NCI-H128 (cell line): ENCODE measurements around the gene PPP3R2.
"Not testable (repeated sequence)": the region's sequence is repeated elsewhere in the genome, so short reads cannot be mapped to it uniquely, and the experiment has no call there.

ENCODE experiments used
- DNase-seq: peaks from one replicate; lab custom pipeline; 2025; ENCODE audit not compliant: unreplicated experiment; lab: John Stamatoyannopoulos, UW

Gene PPP3R2

GRCh38 chr9:101590074-101590473, 4.7 kb downstream of the PPP3R2 start:
- not testable (repeated sequence) for DNase-seq

GRCh38 chr9:101587332-101588043, 7.3 kb downstream of the PPP3R2 start:
- DNase-seq: no peak

DNA sequence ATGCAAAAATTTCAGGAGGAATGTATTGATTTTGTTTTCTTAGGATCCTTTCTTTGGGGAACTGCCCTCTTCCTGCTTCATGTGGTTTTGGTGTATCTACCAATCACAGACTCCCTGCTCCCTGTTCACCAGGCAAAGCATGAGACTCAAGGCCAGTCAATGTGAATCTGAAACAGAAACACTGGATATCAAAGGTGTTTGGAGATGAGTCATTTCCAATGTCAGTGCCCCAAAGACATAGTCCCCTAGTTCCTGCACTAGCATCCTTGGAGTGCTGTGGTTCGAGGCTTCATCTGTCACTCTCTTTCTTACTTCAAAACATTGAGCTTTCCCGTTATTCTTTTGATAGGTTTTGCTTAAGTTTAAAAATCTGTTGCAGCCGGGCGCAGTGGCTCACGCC, 8.1 kb downstream of the PPP3R2 start:
- no peak for DNase-seq

DNA sequence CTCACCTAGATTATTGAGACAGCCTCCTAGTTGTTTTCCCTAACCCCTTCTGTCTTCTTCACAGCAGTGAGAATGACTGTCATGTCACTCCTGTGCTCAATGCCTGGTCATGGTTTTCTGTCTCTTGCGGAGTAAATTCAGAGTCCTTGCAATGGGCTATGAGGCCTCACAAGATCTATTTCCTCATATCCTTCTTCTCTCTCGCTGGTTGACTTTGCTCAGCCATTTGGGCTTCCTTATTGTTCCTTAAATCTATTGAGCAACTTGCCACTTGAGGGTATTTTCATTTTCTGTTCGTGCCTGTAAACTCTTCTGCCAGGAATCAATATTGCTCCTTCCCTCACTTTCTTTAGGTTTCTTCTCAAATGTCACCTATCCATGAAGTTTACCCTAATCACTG, 9.0 kb downstream of the PPP3R2 start:
- DNase-seq: no peak

DNA sequence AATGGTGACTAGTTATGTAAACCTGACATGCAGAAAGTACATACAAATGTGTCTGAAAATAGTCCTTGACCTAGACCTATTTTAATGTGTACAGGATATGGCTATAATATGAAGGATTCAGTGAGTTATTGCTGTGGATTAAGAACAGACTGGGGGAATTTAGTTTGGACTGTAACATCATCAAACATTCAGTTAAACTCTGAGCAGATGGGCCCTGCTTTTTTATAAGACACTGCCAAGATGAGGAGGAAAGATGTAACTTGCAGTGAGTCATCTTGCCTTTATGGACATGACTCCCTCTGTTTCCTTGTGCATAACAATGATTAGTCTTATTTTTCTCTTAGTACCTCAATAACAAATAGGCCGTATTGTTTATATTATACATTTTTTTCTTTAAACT, 12.2 kb downstream of the PPP3R2 start:
- DNase-seq: no peak

GRCh38 chr9:101579711-101580545, 14.8 kb downstream of the PPP3R2 start:
- no peak for DNase-seq

- no peak for DNase-seq
Measured at GRCh38 chr9:101578378-101578777, 16.4 kb downstream of the PPP3R2 start.

DNA sequence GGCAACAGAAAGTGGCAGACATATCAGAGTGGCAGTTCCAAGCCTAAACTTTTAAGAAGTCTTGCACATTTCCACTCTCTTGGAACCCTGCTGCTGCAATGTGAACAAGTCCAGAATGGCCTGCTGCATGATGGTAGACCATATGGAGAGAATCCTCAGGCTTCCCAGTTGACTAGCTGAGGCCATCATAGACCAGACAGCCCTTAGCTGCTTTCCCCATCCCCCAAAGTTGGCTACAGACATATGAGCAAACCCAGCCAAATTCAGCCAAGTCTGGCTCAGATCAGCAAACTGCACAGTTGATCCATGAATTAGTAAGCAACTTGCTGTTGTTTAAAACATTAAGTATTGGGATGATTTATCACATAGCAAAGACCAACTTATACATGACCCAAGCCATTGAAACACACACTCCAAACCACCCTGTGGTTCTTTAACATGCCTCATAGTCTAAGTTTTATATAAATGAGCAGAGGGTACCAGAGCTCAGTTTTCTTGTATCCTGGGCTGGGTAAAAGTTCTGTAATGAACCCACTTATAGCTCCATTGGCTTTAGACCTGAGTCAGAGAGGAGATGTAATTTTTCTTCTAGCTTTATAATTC, 19.9 kb downstream of the PPP3R2 start:
- DNase-seq: no peak

DNA sequence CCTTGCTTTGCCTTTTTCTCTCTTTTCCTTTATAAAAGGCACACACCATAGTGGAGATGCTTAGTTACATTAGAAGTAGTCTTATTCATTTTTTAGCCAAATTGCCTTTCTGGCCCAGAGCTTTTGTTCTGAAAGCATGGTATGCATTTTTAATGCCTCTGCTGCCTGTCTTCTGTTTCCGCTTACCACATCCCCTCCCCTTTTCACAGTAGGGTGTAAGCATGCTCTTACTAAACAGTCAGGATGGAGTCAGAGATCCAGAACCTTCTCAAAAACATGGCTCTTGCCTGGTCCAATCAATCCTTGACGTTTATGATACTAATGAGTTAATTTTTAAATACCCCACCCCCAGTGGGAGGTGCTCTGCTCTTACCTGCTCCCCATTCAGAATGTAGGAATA, 22.5 kb downstream of the PPP3R2 start:
- DNase-seq: no peak

DNA sequence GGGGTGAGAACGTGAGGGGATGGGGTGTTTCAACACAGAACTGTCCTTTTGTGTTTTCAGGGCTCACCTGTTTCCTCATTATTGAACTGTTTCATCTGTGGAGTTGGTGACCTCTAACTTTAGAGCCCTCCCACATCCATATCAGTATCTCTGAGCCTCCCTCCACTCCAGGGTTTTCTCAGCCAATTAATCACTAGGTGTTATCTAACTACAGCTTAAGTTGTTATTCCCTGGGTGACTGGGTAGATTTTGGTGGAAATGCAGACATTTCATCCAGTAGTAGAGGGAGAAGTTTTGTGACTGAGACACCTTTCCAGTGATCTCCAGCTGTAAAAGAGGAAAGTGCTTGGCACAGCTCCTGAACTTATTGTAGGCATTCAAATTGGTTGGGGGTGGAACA, 23.7 kb downstream of the PPP3R2 start:
- no peak for DNase-seq

- no peak for DNase-seq
Measured at GRCh38 chr9:101569741-101570501, 24.8 kb downstream of the PPP3R2 start.

- no peak for DNase-seq
Measured at GRCh38 chr9:101567725-101568350, 26.9 kb downstream of the PPP3R2 start.

DNA sequence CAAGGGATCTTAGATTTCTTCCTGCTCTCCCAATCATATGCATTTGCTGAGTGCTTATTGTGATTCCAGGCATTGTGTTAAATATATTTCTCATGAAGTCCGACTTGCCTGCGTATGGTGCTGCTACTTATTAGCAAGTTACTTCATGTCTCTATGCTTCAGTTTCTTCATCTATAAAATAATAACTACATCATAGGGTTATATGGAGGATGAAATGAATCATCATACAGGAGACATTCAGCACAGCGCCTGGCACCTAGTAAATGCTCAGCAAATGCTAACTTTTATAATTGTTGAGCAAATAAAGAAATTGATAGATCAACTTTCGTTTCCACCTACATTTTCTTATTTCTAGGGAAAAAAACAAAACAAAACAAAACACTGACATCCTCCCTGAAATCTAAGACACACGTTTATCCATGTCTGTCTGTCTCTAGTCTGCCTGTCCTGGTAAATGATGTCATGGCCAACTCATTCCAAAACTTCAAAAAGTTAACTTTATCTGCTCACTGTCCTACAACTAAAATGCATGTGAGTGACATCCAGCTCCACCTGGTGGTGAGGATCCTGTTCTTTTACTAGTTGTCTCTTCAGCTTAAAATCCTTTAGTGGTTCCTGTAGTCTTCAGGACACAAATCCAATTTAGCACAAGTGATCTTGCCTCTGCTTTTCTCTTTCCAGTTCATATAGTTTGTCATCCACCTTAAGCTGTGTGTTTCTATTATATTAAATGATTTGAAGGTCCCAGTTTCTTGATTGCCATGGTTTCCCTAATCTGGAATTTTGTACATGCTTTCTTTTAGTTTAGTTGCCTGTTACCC, 27.7 kb downstream of the PPP3R2 start:
- no peak for DNase-seq

DNA sequence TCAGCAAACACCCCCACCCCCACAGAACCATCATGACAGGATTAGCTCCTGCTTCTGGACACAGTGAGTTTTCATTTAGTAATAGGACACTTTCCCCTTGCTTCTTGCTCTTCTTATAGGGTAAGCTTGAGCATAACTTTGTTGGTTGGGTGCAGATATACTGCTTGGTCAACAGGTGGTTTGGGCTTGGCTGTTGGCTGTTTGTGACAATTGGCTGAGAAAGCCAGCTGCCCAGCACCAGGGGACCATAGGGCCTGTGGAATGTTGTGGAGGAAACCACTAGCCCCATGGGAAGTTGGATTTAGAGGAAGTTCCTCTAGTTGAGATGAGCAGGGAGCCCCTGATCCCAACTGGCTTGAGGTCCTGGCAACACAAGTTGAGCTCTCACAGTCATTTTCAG, 30.5 kb downstream of the PPP3R2 start:
- DNase-seq: no peak

- DNase-seq: no peak
Measured at GRCh38 chr9:101562966-101563365, 31.8 kb downstream of the PPP3R2 start.

- no peak for DNase-seq
Measured at GRCh38 chr9:101561740-101562139, 33.0 kb downstream of the PPP3R2 start.

GRCh38 chr9:101549472-101550098, 45.2 kb downstream of the PPP3R2 start:
- not testable (repeated sequence) for DNase-seq

DNA sequence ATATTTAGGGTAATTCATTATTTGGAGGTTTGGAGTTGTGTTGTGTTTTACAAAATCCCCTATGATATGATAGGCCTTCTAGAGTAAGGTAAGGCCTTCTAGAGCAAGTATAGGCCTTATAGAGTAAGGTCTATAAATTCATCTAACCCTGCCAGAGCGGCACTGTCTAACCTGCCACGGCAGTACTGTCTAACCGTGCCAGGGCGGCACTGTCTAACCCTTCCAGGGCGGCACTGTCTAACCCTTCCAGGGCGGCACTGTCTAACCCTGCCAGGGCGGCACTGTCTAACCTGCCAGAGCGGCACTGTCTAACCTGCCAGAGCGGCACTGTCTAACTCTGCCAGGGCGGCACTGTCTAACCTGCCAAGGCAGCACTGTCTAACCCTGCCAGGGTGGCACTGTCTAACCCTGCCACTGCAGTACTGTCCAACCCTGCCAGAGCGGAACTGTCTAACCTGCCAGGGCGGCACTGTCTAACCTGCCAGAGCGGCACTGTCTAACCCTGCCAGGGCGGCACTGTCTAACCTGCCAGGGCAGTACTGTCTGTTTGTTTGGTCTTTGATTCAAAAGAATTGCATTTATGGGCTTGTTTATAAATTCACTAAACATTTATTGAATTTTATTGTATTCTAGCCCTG, 51.6 kb downstream of the PPP3R2 start:
- no peak for DNase-seq
